ENCODE measurements around the gene SCML2.
"Not testable (repeated sequence)": the region's sequence is repeated elsewhere in the genome, so short reads cannot be mapped to it uniquely, and the experiment has no call there.

SCML2 gene

DNA sequence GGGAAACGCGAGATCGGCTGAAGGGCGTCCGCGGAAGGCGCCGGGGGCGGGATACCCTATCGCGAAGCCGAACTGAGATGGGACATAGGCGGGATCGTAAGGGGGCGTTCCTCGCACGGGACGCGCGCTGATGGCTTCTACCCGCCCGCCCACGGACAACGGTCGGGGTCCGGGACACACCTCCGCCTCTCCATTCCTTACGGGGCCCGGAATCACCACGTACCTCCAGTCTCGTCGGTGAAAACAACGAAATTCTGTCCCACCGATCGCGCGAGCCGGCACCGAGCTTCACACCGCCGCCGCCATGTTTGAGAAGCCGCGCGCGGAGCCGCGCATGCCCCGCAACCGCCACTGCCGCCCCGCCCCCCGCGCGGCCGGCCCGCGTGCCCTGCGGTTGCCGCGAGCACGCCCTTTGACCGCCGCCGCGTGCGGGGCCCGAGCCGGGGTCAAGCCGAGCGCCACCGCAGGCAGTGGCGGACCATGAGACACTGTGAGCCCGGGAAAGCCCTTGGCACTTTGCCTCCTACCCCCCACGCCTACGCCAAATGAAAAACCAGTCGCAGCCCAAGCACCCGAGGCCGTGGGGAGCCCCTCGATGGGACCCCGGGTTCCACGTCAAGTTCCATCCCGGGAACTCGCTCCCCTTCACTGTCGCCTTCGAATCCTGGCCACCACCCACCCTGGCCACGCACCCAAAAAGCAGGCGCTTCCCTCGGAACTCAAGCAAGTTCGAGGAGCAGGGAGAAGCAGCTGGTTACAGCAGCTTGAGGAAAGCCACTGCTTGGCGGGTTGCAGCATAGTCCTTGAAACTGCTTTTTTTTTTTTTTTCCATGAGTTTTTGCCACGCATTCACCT is at the start of gene SCML2:
Gene SCML2, minus strand, starts transcription at position 320 of the 855 bp plus-strand sequence. CDS start 20,617 bp downstream, outside the sequence.
- DNase-seq, result peak; percentile 18 to 22

DNA sequence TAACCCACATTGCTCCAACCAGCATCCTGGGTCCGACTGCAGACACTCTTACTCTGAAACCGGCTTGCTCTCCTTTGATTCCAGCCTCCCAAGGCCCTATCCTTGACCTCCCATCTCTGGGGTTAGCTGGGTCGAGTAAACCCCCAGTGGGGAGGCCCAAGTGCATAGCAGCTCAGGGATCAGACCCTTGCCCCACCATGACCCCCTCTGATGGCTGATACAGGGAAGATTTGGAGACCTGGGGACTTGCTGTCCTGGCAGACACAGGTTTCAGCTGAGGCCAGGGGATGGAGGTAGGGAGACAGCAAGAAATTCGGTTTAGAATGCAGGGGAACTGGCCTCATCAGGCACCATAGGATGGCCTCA is 47.3 kb upstream of the SCML2 start:
- no peak for DNase-seq

DNA sequence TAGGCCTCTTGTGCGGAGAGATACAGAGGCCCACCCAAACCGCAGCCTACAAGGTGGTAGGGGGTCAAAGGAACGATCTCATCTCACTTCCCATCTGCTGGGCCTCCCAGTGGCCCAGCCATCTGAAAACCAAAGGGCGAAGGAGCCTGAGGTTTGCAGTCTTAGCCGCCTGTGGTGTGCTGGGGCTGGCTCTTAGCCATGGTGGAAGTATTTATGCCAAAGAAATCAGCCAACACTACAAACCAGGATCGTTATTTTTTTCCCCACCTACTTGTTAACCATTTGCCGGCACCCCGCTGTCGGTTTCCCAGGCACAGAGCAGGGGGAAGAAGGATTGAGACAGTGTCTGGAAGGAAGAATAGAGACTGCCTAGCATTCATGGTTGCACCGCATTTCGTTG is 40.0 kb upstream of the SCML2 start:
- no peak for DNase-seq

DNA sequence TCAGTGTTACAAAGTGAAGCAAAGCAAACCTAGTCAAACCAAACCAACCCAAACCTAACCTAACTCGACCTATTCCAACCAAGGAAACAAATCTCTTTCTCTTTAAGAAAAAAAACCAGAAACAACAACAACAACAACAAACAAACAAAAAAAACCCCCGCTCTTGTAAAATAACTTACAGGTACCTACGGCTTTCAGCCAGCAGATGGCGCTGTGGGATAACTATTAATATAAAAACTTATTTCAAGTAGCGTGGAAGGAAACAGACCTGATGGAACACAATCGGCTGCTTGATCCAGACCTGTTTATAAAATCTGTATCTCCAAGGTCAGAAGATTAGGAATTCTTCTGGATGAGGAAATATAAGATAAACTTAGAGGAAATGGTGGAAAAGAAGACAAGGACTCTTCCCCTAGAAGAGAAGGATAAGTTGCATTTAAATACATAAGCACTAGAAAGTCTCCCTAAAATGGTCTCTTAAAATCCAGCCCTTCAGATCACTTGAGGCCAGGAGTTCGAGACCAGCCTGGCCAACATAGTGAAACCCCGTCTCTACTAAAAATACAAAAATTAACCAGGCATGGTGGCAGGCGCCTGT is 36.6 kb upstream of the SCML2 start:
- peak; percentile 60 to 73 for DNase-seq

DNA sequence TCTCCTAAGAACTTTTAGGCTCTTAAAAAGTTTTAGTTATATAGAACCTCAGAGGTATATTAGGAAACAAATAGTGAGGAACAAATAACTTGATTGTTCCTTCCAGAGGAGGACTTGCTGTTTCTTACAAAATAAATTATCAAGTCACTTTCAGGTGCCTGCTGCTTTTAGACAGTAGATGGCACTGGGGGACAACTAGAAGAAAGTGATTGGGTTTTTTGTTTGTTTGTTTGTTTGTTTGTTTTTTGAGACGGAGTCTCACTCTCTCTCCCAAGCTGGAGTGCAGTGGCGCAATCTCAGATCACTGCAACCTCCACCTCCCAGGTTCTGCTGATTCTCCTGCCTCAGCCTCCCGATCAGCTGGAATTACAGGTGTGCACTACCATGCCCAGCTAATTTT is 35.5 kb upstream of the SCML2 start:
- DNase-seq, result no peak

DNA sequence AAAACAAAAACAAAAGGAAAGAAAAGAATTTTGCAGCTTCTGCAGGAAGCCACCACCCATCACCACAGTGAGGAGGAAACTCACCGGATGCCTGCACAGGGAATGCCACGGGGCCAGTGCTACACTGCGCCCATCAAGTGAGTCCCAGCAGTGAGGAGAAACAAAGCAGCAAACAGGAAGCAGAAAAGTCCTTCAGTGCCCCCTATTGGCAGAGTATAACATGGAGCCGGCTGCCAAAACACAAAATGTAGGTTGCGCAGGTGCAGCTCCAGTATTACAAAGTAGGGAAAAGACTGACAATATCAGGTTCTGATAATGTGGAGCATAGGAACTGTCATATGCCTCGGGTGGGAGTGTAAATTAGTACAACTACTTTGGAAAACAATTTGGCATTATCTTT is 23.3 kb upstream of the SCML2 start:
- DNase-seq, result peak in 1 of 2 donors; percentile 9

DNA sequence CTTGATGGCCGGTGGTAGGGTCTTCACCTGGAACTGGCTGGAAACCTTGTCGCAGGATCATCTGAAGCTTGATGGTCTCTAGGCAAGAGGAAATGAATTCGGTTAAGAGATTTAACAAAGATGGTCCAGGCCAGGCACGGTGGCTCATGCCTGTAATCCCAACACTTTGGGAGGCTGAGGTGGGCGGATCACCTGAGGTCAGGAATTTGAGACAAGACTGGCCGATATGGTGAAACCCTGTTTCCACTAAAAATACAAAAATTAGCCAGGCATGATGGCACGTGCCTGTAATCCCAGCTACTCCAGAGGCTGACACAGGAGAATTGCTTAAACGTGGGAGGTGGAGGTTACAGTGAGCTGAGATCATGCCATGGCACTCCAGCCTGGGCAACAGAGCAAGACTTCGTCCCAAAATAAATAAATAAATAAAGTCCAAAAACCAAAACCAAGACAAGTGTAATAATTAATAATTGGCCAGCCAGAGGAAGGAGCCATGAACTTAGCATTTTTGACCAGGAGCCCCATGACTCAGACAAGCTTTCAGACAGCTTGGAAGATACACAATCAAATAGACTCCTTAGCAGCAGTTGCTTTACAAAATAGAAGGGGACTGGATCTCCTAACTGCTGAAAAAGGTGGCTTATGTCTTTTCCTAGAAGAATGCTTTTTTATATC is 20.8 kb upstream of the SCML2 start:
- not testable (repeated sequence) for DNase-seq

DNA sequence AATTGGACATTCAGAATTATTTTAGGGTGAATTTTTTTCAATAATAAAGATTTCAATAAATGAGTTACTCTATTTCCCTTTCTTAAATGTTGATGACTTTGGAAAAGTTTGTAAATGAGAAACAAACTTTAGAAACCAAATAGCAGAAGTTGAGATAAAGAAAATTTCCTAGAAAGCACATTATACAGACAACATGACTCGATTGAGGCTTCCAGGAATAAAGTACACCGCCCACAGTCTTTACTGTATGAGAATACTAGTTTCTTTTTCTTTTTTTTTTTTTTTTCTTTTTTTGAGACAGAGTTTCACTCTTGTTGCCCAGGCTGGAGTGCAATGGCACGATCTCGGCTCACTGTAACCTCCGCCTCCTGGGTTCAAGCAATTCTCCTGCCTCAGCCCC is 14.6 kb upstream of the SCML2 start:
- not testable (repeated sequence) for DNase-seq

DNA sequence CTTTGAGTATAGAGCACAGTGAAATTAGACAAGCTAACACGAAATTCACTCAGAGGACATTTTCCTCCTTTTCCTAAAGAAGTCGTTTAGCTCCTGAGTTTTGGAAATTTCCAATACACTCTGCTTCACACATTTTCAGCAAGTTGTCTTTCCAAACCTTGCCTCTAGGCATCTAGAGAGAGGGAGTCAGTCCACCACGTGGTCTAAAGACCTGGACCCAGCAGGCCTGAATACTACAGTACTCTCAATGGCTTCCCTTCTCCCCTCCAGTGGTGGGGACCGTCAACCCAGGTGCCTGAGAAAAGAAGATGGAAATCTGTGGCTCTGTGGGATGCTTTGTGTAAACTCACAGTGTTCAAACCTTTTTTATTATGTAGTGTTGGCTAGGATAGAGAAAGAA is 13.9 kb upstream of the SCML2 start:
- no peak for DNase-seq

DNA sequence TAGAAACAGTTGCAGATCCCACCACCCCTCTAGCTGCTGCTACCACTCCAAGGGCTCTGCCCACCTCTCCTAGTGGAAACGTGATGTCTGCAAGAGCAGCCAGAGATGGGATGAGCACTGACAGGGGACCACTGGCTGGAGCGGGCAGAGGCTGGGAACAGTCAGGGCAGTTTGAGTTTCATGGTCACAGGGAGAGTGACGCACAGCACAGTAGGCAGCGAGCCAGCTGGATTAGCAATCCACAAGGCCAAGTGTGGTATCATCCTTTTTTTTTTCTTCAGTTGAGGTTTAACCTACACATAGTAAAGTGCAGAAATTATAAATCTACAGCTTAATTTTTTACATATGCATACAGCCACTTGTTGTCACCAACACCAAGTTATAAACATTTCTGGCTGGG is 6.4 kb upstream of the SCML2 start:
- DNase-seq, result no peak

DNA sequence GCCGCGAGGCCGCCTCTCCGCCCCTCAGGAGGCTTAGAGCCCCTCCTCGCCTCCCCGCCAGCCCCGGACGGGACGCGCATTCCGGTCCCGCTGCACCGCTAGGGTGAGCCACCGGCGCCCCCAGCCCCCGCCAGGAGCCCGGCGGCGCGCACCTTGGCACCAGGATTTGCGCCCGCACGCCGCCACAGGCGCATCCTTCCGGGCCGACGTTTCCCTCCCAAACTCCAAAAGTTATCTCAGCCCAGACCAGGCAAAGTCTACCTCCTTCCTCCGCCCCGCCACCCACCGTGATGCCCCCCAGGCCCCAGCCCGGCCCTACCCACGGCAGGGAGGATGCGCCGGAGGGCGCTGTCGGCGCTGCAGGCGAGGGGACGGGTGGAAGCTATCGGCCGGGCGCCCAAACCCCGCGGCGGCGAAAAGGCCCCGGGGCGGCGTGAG is 538 bp downstream of the SCML2 start:
- DNase-seq, result peak; percentile 4 to 8

DNA sequence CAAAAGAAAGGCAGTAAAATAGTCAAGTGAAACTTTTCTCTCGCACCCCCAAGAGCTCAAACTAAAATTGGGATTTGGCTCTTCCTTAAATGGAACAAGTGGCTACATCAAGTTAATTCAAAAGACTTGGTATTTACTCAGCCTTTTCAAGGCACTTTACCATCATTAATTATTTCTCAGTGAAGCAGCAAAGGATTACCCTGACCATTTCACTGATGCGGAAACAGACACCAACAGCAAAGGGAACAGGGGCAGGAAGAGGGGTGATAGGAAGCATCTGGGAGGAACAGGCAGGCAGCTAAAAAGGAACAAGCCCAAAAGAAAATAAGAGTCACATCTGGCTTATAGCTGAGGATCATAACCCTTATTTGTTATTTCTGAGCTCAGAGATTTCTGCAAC is 2.7 kb downstream of the SCML2 start:
- DNase-seq, result no peak

DNA sequence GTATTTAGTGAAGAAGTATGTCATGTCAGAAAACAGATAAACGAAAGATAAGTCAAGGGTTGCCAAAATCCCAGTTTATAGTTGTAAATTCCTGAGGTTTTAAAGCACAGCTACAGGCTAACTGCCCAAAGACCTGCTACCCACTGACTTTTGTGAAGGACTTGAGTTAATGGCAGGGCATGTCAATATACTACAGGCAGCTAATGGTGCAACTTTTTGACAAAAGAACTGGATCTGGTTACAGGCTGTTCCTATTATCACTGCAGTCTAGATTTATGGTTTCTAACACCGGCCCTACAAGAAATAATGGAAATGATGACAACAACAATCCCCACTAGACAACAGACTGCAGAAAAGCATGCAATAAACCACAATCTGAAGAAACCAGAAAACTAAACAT is 6.4 kb downstream of the SCML2 start:
- DNase-seq, result no peak

DNA sequence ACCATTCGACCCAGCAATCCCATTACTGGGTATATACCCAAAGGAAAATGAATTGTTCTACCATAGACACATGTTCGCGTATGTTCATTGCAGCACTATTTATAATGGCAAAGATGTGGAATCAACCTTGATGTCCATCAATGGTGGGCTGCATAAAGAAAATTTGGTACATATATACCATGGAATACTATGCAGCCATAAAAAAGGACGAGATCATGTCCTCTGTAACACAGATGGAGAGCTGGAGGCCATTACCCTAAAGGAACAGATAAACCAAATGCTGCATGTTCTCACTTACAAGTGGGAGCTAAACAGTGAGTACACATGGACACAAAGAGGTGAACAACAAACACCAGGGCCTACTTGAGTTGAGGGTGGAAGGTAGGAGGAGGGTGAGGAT is 45.1 kb downstream of the SCML2 start:
- no peak for DNase-seq

DNA sequence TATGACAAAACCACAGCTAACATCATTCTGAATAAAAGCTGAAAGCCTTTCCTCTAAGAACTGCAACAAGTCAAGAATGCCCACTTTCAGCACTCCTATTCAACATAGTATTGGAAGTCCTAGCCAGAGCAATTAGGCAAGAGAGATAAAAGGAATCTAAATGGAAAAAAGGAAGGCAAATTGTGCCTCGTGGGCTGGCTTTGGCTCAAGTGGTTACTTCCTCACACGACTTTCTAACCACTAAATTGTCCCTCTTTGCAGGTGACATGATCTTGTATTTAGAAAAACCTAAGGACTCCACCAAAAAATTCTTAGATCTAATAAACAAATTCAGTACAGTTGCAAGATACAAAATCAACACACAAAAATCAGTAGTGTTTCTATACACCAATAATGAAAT is 57.2 kb downstream of the SCML2 start:
- no peak for DNase-seq

DNA sequence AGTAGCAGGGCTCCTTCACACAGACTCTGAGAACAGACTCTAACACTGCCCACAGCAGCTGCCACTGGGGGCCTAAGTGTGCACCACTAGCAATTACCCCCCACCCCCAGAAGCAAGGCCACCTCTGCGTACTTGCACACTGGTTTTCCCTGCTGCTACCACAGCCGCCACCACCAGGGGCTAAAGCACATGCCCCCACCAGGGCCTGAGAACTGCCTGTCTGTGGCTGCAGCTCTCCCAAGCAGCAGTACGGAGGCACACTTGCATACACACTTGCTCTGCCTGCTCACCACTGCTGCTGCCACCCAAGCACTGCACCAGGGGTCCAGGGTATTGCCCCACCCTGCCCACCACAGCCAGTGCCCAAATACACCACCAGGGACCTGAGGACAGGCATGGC is 59.6 kb downstream of the SCML2 start:
- no peak for DNase-seq

DNA sequence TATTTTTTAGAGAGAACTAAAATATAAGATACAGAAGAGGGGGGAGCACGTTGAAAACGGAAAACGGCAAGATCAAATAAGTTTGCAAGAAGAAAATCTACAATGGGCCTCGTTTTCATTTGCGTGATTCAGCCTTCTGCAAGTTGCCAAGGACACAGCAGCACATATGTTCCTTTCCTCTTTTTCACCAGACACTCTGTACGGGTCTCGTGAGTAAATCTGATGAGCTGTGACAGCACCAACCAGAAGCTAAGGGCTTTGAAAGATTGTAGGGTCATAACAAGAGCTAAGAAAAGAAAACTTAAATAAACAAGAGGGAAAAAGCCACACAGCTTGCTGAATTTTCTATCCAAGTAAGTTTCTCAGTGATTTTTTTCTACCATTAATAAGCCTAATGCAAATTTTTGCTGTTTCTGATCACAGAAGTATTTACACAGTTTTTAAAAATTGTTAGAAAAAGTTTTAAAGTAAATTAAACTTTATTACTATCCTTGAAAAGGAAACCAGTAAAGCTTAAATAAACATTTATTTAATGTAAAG is 63.4 kb downstream of the SCML2 start:
- DNase-seq, result no peak

DNA sequence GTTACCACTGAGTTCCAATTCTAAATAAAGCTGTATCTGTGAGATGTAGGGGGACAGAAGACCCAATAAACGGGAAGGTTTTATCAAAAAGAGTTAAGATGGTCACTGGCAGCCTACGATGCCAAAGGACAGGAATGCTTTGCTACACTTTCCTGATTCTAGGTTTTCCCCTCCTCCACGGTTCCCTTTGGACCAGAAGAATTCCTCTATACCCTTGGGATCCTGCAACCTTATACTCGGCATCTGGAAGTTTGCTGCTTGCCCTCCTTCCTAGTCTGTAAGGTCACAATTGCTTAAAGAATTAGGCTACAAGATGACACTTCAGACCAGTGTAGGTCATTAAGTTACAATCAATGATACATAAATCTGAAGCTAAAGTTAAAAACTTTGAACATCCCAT is 64.3 kb downstream of the SCML2 start:
- no peak for DNase-seq

DNA sequence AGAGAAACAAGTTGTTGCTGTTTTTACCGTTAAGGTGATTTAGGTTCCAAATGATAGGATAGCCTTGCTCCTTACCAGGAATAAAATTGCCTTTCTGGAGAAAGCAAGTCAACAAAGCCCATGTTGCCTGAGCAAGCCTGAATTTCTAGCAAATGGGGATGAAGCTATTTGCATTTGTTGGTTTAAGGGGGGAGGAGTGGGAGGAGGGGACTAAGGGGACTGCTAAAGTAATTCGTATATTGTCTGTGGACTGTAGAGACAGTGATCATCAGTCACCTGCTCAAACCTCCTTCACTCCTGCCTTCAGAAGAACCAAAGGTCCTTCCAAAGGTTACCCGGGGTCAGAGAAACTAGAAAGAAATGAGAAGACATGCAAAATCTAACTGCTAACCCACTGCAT is 65.8 kb downstream of the SCML2 start:
- no peak for DNase-seq

DNA sequence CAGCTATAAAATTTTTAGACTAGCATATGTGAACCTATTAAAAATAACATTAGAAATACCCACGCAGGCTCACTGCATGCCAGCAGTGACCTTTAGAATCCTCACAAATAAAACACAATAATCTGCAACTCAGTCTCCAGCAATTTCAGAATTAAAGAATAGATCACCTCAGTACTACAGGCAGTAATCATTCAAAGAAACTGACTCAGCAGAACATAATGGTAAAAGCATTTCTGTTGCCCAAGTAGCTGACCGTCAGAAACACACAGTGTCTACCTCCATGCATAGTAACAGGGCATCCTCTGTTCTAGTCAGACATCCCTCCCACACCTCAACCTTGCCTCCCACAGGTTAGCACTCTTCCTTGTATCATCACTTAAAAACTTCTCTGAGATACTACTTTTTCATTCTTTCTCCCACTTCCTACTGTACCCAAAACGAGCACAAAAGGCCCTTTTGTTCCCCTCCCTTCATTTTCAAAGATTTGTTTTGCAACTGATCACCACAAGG is 68.1 kb downstream of the SCML2 start:
- DNase-seq, result no peak

DNA sequence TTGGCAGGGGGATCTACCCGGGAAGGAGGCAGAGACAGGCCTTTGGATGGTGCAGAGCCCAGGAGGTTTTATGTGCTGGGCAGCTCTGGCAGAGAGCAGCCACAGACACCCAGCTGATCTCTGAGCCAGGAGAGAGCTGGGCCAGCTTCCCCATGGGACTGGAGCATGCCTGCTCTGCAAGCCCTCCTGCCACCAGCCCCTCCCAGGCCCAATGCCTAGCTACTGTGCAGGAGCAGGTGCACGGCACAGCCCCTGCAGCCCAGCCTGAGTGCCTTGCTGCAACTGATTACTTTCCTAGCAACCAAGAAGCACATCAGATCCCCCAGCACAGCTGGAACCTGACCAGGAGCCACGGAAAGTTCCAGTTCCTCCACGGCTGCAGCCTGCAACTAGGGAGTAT is 76.0 kb downstream of the SCML2 start:
- DNase-seq, result no peak

DNA sequence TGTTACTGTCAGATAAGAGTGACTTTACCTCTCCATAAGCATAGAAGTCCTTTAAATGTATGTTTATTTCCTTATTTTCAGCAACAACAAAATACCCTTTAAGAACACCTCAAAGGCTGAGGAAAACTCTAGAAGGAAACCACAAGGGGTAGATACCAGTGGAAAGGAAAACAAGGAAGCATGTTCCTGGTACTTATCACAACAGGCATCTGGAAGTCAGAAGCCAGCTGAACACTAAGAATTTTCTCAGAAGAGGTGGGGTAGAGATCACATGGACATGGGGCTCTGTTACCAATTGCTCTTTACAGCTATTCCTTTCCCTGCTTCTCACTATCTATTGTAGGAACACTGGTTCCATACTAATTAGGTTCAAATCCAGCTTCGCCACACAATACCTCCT is 82.3 kb downstream of the SCML2 start:
- DNase-seq, result no peak

DNA sequence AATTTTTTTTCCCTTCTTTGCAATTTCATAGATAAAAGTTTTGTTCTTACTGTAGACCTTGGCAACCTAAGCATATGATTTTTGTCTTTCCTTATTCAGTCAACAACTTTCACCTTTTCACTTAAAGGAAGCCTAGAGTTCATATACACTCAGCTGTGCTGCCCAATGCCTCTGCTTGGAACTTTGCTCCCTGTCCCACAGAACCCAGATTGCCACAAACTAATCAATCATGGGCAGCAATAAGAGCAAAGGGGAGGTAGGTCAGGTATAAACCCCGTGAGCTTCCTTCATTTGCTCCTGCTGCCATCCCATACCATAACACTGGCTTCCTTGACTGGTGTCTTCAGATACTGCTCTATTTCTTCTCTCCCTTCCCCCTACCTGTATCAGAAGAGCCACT is 82.8 kb downstream of the SCML2 start:
- no peak for DNase-seq

DNA sequence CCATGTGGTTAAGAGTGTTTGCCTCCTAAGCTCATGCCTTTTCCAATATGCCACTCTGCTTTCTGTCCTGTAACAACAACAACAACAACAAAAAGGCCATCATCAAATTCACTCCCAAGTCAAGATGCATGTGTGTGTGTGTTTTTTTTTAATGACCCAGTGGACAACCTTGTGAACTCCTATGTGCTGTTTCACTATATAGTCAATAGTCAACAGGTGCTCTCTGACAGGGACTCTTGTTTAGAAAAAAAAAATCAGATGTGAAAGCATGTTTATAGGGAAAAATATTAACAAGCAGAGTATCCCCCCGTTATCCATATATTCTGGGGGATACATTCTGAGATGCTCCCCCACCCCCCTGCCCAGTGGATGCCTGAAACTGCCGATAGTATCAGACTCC is 83.2 kb downstream of the SCML2 start:
- no peak for DNase-seq
